ENCODE data around the gene RBMS3. TPM values are rescaled to one million over a fixed set of nuclear protein-coding genes. Genes with fewer than 3 reads are reported as not detected.

RBMS3 gene
- total RNA-seq, 1 donor from 2014 or later: 33.0 TPM

GRCh38 chr3:29973763-29974162 lies 692.9 kb downstream of the RBMS3 start:
- no peaks in the 10 kb centered on the region for H3K27me3 ChIP-seq (ENCODE audit: insufficient read depth, low read length)
- H3K4me3 Mint-ChIP-seq (ENCODE audit: unreplicated experiment): no peak overlapping the region
- H4K20me1 ChIP-seq (ENCODE audit: insufficient read depth, low read length): no peaks in the 10 kb centered on the region
- FAIRE-seq: no peak
- H3K36me3 ChIP-seq (ENCODE audit: insufficient read depth, low read length): no peaks in the 10 kb centered on the region
- H3K9ac ChIP-seq (ENCODE audit: low read length): no peak overlapping the region
- H3K4me3 ChIP-seq (ENCODE audit: insufficient read depth, low read depth, low read length): no peak overlapping the region
- no peaks in the 10 kb centered on the region for H3K9me3 ChIP-seq (ENCODE audit: insufficient read depth, low read depth, low read length)
- no peaks in the 10 kb centered on the region for H3K4me1 ChIP-seq (ENCODE audit: insufficient read depth, low read length)
- no peaks in the 10 kb centered on the region for H3K79me2 ChIP-seq (ENCODE audit: insufficient read depth, low read length)
- H3K27ac Mint-ChIP-seq (ENCODE audit: unreplicated experiment): no peak overlapping the region
- H3K36me3 Mint-ChIP-seq (ENCODE audit: low read depth, unreplicated experiment): no peaks in the 10 kb centered on the region
- no peak overlapping the region for H3K27ac ChIP-seq (ENCODE audit: low read depth, low read length)
- no peaks in the 10 kb centered on the region for H3K27me3 Mint-ChIP-seq (ENCODE audit: low read depth, unreplicated experiment)
- no peak overlapping the region for H2AFZ ChIP-seq (ENCODE audit: low read depth, low read length)
- H3K4me1 Mint-ChIP-seq (ENCODE audit: low read depth, unreplicated experiment): peaks cover 35% of the 10 kb centered on the region
- peaks cover 2% of the 10 kb centered on the region for H3K9me3 Mint-ChIP-seq (ENCODE audit: unreplicated experiment)
- TF ChIP-seq CTCF (IDR thresholded peaks at IDR 0.05; ENCODE audit: insufficient read depth, low read depth, low read length) (no peak), EZH2 (IDR thresholded peaks at IDR 0.05; ENCODE audit: insufficient read depth, low read length) (no peak)
- no peak for DNase-seq (ENCODE audit: low read depth)
- no peak overlapping the region for H3K4me2 ChIP-seq (ENCODE audit: low read length)

DNA sequence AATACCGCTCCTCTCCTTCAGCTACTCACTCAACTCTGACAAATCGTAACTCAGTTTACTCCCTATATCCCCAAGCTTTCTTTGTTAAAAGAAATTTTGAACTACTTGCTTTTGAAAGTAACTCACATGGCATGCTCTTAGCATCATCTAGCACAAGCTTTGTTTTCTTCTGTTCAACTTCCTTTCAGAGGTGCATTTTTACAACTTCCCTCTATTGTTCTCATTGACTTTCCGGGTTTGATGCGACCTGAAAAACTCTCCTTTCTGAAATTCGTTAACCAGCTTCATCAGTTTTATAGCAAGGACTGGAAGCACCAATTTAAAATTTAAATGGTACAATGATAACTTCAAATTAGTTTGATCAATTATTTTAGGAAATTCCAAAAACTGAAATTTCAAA lies 696.0 kb downstream of the RBMS3 start:
- Histone ChIP-seq H3K9me3 (ENCODE audit: insufficient read depth, low read depth, low read length) (no peaks in the 10 kb centered on the region), H3K4me3 (ENCODE audit: insufficient read depth, low read depth, low read length) (no peak overlapping the region), H3K36me3 (ENCODE audit: insufficient read depth, low read length) (no peaks in the 10 kb centered on the region), H3K4me2 (ENCODE audit: low read length) (no peak overlapping the region), H2AFZ (ENCODE audit: low read depth, low read length) (no peak overlapping the region), H3K27ac (ENCODE audit: low read depth, low read length) (no peak overlapping the region), H3K27me3 (ENCODE audit: insufficient read depth, low read length) (no peaks in the 10 kb centered on the region), H3K4me1 (ENCODE audit: insufficient read depth, low read length) (no peaks in the 10 kb centered on the region), H3K79me2 (ENCODE audit: insufficient read depth, low read length) (no peaks in the 10 kb centered on the region), H3K9ac (ENCODE audit: low read length) (no peak overlapping the region), H4K20me1 (ENCODE audit: insufficient read depth, low read length) (no peaks in the 10 kb centered on the region)
- DNase-seq (ENCODE audit: low read depth): no peak
- H3K9me3 Mint-ChIP-seq (ENCODE audit: unreplicated experiment): peaks cover 9% of the 10 kb centered on the region
- FAIRE-seq: no peak
- TF ChIP-seq CTCF (IDR thresholded peaks at IDR 0.05; ENCODE audit: insufficient read depth, low read depth, low read length): no peak
- TF ChIP-seq EZH2 (IDR thresholded peaks at IDR 0.05; ENCODE audit: insufficient read depth, low read length): no peak
- peaks cover 22% of the 10 kb centered on the region for H3K4me1 Mint-ChIP-seq (ENCODE audit: low read depth, unreplicated experiment)
- H3K36me3 Mint-ChIP-seq (ENCODE audit: low read depth, unreplicated experiment): peaks cover 5% of the 10 kb centered on the region
- H3K27ac Mint-ChIP-seq (ENCODE audit: unreplicated experiment): no peak overlapping the region
- H3K4me3 Mint-ChIP-seq (ENCODE audit: unreplicated experiment): no peak overlapping the region
- no peaks in the 10 kb centered on the region for H3K27me3 Mint-ChIP-seq (ENCODE audit: low read depth, unreplicated experiment)

GRCh38 chr3:29977360-29977759 lies 696.5 kb downstream of the RBMS3 start:
- Mint-ChIP-seq H3K36me3 (ENCODE audit: low read depth, unreplicated experiment) (peaks cover 6% of the 10 kb centered on the region), H3K4me3 (ENCODE audit: unreplicated experiment) (no peak overlapping the region), H3K4me1 (ENCODE audit: low read depth, unreplicated experiment) (peaks cover 18% of the 10 kb centered on the region), H3K9me3 (ENCODE audit: unreplicated experiment) (peaks cover 11% of the 10 kb centered on the region), H3K27me3 (ENCODE audit: low read depth, unreplicated experiment) (no peaks in the 10 kb centered on the region), H3K27ac (ENCODE audit: unreplicated experiment) (peak overlapping the region; percentile 67)
- TF ChIP-seq EZH2 (IDR thresholded peaks at IDR 0.05; ENCODE audit: insufficient read depth, low read length) (no peak), CTCF (IDR thresholded peaks at IDR 0.05; ENCODE audit: insufficient read depth, low read depth, low read length) (no peak)
- FAIRE-seq (no peak), DNase-seq (ENCODE audit: low read depth) (peak; percentile 69)
- no peaks in the 10 kb centered on the region for H3K79me2 ChIP-seq (ENCODE audit: insufficient read depth, low read length)
- H3K4me1 ChIP-seq (ENCODE audit: insufficient read depth, low read length): no peaks in the 10 kb centered on the region
- no peak overlapping the region for H3K4me2 ChIP-seq (ENCODE audit: low read length)
- no peaks in the 10 kb centered on the region for H4K20me1 ChIP-seq (ENCODE audit: insufficient read depth, low read length)
- no peak overlapping the region for H3K4me3 ChIP-seq (ENCODE audit: insufficient read depth, low read depth, low read length)
- H3K27me3 ChIP-seq (ENCODE audit: insufficient read depth, low read length): no peaks in the 10 kb centered on the region
- no peak overlapping the region for H2AFZ ChIP-seq (ENCODE audit: low read depth, low read length)
- no peaks in the 10 kb centered on the region for H3K36me3 ChIP-seq (ENCODE audit: insufficient read depth, low read length)
- no peaks in the 10 kb centered on the region for H3K9me3 ChIP-seq (ENCODE audit: insufficient read depth, low read depth, low read length)
- H3K9ac ChIP-seq (ENCODE audit: low read length): no peak overlapping the region
- H3K27ac ChIP-seq (ENCODE audit: low read depth, low read length): no peak overlapping the region
